SU-DHL-6 (cell line): ENCODE measurements around the gene TMPRSS13.

Experiments used
- EZH2phosphoT487 ChIP-seq: fragments of 200-600 bp; sonication (generic), shearing (Covaris generic); conservative IDR thresholded peaks from 2 replicates; pipeline ENCODE4 v1.6.1; 2018; ENCODE audit warnings: mild to moderate bottlenecking, antibody characterized with exemption, low read length, moderate library complexity, mixed read lengths
- TF ChIP-seq, protein P1 (sequence below): fragments of 200-600 bp; sonication (generic); IDR thresholded peaks from one replicate; pipeline ENCODE4 v1.5.1; 2017; ENCODE audit warnings: antibody characterized with exemption, mild to moderate bottlenecking, low read length, moderate library complexity; ENCODE audit not compliant: insufficient read depth, poor library complexity, severe bottlenecking

DNA sequence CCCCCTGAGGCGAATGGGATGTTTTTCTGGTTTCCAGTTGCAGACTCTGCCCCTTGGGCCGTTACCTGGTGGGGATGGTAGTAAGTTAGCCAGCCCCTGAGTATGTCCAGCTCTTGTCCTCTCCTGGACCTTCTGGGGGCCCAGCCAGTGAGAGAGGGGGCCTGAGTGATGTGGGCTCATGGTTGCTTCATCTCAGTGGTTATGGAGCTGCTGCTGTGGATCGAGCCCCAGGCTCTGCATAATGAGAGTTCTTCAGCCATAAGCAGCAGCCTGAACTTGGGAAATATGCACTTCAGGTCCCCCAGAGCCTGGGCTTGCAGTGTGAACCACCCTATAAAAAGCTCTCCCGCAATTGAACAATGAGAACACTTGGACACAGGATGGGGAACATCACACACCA is 5.9 kb downstream of the TMPRSS13 start:
- TF ChIP-seq, protein P1, sequence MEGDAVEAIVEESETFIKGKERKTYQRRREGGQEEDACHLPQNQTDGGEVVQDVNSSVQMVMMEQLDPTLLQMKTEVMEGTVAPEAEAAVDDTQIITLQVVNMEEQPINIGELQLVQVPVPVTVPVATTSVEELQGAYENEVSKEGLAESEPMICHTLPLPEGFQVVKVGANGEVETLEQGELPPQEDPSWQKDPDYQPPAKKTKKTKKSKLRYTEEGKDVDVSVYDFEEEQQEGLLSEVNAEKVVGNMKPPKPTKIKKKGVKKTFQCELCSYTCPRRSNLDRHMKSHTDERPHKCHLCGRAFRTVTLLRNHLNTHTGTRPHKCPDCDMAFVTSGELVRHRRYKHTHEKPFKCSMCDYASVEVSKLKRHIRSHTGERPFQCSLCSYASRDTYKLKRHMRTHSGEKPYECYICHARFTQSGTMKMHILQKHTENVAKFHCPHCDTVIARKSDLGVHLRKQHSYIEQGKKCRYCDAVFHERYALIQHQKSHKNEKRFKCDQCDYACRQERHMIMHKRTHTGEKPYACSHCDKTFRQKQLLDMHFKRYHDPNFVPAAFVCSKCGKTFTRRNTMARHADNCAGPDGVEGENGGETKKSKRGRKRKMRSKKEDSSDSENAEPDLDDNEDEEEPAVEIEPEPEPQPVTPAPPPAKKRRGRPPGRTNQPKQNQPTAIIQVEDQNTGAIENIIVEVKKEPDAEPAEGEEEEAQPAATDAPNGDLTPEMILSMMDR, result no peak
- no peak for TF ChIP-seq EZH2phosphoT487
